Pancreas (tissue), 10 donors: ENCODE measurements around the gene MAG. TPM values are rescaled to one million over a fixed set of nuclear protein-coding genes. Genes with fewer than 3 reads are reported as not detected.

Experiments used
- ATAC-seq, 4 donors: fragments of 200-7000 bp; cut with Tn5 transposase; one replicate each; pipeline versions ENCODE4 v1.8.0 to v1.9.1; 2020; ENCODE audit warnings: mild to moderate bottlenecking in 4 of 4, moderate library complexity in 4 of 4
- DNase-seq, 6 donors: peaks; one replicate each; pipeline ENCODE4 v3.0.0-alpha.2; 2020
- FAIRE-seq: peaks from 2 replicates; lab custom pipeline; 2012; peaks lifted over from hg19 to GRCh38; lab: Jason Lieb, UNC
- H3K27ac ChIP-seq, 4 donors: fragments of 200-600 bp; sonication (generic); 1 replicate in 3 of 4; 2 replicates in 1 of 4; pipeline versions ENCODE4 v1.5.0 to v1.8.0; 2020
- H3K27me3 ChIP-seq, 4 donors: fragments of 200-600 bp; one replicate each; pipeline ENCODE4 v1.8.0; 2021
- H3K36me3 ChIP-seq, 3 donors: fragments of 200-600 bp; sonication (generic) in 1 of 3; one replicate each; pipeline versions ENCODE4 v1.5.0 to v1.8.0; 2020 to 2021
- H3K4me1 ChIP-seq, 3 donors: fragments of 200-600 bp; one replicate each; pipeline ENCODE4 v1.8.0; 2021
- H3K4me3 ChIP-seq, 4 donors: fragments of 200-600 bp; sonication (generic) in 2 of 4; one replicate each; pipeline versions ENCODE4 v1.5.0 to v1.8.0; 2020 to 2021
- H3K9me3 ChIP-seq, 4 donors: fragments of 200-600 bp; one replicate each; pipeline ENCODE4 v1.8.0; 2021
- WGBS, 2 donors: extraction: QIAGEN DNeasy Blood & Tissue Kit; methylation state at CpG; one replicate each; pipeline ENCODE4 v1.1.7; 2013; 5-methylcytosine and 5-hydroxymethylcytosine counted together
- intact Hi-C, 3 donors: fragments of 100-400 bp; cut with DNase I; formaldehyde crosslinking; loops; one replicate each; pipeline versions ENCODE4 v1.11.1 to v1.14.2; 2022
- polyA plus RNA-seq, 2 donors: library from polyadenylated mRNA; stranded (reverse); fragments of 200-250 nt; gene quantifications; one replicate each; pipeline ENCODE4 v1.2.3, GENCODE V29; 2013
- total RNA-seq, 6 donors: library from RNA; stranded (reverse); fragmentation: NEBNext Ultra II Directional in 4 of 6; extraction: Animal tissue kit (Norgen Biotek cat#: 25700) in 4 of 6; gene quantifications; one replicate each; pipeline versions ENCODE4 v1.2.1 to v1.2.4, GENCODE V29; 2021 to 2023
- TF ChIP-seq, protein P1 (sequence below), 4 donors: fragments of 200-600 bp; sonication (generic) in 3 of 4; IDR thresholded peaks; one replicate each; pipeline versions ENCODE4 v1.5.0 to v1.8.0; 2021; ENCODE audit warnings: antibody characterized with exemption in 4 of 4
- donor health status: healthy with polysubstance abuse.
- donor health status: DM: no; HTN: no; CAD: no; lungs with moderate emphysema.
- donor health status: DM: no; HTN: no; CAD: no.
- donor health status: control.
- donor health status: control.
- donor health status: Bipolar disorder and iron deficiency.
- donor health status: DM: yes; HTN: yes; CAD: no.
- donor health status: DM: no; HTN: no; CAD: no.
- donor health status: DM: no; HTN: no; CAD: no.
- donor health status: DM: yes; HTN: yes; CAD: no.

MAG gene
- total and polyA plus RNA-seq, 8 donors = 0.17 to 0.47 TPM; not detected in 6

DNA sequence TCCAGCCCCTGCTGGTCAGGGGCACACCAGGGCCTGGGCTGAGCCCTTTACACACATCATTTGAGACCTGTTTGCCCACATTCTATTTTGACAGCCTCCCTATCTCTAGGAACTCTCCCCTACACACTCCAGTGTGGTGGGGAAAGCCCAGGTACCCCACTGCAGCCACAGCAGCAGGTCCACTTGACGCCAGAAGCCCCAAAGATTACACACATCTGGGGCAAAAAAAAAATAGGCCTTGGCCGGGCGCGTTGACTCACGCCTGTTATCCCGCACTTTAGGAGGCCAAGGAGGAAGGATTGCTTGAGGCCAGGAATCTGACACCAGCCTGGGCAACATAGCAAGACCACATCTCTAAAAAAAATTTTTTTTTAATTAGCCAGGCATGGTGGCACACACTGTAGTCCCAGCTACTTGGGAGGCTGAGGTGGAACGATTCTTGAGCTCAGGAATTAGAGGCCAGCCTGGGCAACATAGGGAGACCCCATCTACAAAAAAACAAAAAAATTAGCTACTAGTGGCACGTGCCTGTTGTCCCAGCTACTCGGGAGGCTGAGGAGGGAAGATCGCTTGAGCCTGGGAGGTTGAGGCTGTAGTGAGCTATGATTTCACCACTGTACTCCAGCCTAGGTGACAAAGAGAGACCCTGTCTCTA lies 19.0 kb downstream of the MAG start:
- Histone ChIP-seq H3K9me3 (no peaks in the 10 kb centered on the region), H3K4me1 (peaks cover 0 to 8% (median 5%) of the 10 kb centered on the region in 3 donors), H3K27me3 (no peaks in the 10 kb centered on the region), H3K27ac (no peak overlapping the region), H3K4me3 (no peak overlapping the region), H3K36me3 (no peaks in the 10 kb centered on the region)
- DNase-seq = no peak
- TF ChIP-seq, protein P1, sequence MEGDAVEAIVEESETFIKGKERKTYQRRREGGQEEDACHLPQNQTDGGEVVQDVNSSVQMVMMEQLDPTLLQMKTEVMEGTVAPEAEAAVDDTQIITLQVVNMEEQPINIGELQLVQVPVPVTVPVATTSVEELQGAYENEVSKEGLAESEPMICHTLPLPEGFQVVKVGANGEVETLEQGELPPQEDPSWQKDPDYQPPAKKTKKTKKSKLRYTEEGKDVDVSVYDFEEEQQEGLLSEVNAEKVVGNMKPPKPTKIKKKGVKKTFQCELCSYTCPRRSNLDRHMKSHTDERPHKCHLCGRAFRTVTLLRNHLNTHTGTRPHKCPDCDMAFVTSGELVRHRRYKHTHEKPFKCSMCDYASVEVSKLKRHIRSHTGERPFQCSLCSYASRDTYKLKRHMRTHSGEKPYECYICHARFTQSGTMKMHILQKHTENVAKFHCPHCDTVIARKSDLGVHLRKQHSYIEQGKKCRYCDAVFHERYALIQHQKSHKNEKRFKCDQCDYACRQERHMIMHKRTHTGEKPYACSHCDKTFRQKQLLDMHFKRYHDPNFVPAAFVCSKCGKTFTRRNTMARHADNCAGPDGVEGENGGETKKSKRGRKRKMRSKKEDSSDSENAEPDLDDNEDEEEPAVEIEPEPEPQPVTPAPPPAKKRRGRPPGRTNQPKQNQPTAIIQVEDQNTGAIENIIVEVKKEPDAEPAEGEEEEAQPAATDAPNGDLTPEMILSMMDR (IDR thresholded peaks at IDR 0.05) = no peak
- intact Hi-C loops = no loop called here
- ATAC-seq = no peak
- 94% methylated on average over 10 of the region's 10 CpGs for WGBS, 2 donors
- FAIRE-seq = no peak

DNA sequence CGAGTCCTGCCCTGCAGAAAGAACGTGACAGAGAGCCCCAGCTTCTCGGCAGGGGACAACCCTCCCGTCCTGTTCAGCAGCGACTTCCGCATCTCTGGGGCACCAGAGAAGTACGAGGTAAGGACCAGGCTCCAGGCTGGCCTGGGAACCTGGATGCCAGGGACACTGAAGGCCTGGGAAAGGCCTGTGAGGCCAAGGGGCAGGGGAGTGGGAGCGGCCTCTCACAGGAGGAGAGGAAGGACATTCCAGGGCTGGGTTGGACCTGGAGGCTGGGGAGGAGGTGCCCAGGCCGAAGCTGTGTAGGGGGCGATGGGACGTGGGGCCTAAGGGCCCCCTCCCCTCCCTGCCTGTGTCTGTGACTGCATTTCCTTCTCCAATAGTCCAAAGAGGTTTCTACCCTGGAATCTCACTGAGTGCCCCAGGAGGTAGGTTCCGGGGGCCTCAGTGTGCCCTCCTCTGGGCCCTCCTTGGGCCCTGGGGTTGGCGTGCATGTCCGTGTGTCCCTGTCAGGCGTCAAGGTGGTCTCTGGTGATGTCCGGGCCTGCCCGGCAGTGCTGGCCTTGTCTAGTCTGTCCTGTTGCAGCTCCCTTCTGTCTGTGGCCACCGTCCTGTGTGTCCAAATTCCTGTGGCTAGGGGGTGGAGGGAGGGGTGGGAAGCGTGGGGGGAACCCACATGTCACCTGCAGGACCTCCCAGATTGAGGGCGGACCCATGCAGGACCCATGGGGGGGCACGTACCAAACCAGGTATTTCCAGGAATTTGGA lies 20.1 kb downstream of the MAG start:
- FAIRE-seq (no peak), ATAC-seq (no peak), DNase-seq (no peak)
- Histone ChIP-seq H3K27ac (no peak overlapping the region), H3K9me3 (no peaks in the 10 kb centered on the region), H3K36me3 (no peaks in the 10 kb centered on the region), H3K4me1 (peaks cover 0 to 8% (median 5%) of the 10 kb centered on the region in 3 donors), H3K27me3 (no peaks in the 10 kb centered on the region), H3K4me3 (no peak overlapping the region)
- intact Hi-C loops = no loop called here
- TF ChIP-seq, protein P1 (IDR thresholded peaks at IDR 0.05) = no peak
- 84 to 90% methylated on average over 21 of the region's 21 CpGs for WGBS, 2 donors

DNA sequence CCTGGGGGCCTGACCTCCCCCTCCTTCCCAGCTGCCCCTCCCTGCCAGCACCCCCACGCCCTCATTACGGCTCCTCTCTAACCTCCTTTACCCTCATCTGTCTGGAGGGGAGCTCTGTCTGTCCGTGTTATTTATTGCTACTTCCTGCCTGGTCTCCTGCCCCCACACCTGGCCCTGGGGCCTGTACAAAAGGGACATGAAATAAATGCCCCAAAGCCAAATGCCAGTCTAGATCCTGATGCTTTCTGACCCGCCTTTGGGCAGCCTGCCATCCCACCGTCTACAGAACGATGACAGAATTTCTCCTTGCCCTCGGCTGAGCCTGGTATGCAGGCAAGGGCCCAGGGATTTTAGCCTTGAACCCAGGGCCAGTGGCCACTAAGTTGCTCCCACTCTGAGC lies 21.6 kb downstream of the MAG start:
- FAIRE-seq = no peak
- Histone ChIP-seq H3K4me1 (peaks cover 0 to 8% (median 5%) of the 10 kb centered on the region in 3 donors), H3K36me3 (no peaks in the 10 kb centered on the region), H3K27ac (no peak overlapping the region), H3K9me3 (no peaks in the 10 kb centered on the region), H3K4me3 (no peak overlapping the region), H3K27me3 (no peaks in the 10 kb centered on the region)
- DNase-seq = peak in 1 of 6 donors; percentile 7
- ATAC-seq = no peak
- 42 to 52% methylated on average over 6 to 7 of the region's 7 CpGs for WGBS, 2 donors
- intact Hi-C loops = no loop called here
- TF ChIP-seq, protein P1 (IDR thresholded peaks at IDR 0.05) = no peak

DNA sequence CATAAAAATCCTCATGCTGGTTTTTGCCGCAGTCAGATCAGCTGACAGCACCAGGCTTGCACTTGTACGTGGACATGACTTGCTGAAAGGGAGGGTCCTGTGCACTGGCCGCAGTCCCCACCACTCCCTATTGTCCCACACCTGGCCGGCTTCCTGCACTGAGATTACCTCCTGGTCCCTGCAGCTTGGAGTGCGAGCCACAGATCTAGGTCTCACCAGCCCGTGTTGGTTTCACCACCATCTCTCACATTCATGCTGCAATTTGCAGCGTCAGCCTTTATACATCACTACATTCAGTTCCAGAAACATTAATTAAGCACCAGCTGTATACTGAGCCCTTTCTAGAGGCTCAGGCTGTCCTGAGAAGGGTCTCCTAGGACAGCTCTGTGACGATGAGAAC lies 22.1 kb downstream of the MAG start:
- peak in 1 of 6 donors; percentile 2 for DNase-seq
- no peak for ATAC-seq
- no peaks in the 10 kb centered on the region for H3K36me3 ChIP-seq
- H3K4me3 ChIP-seq = no peak overlapping the region
- WGBS, 2 donors = 82 to 83% methylated on average over 8 of the region's 8 CpGs
- no peaks in the 10 kb centered on the region for H3K9me3 ChIP-seq
- no peak overlapping the region for H3K27ac ChIP-seq
- peaks cover 0 to 8% (median 5%) of the 10 kb centered on the region in 3 donors for H3K4me1 ChIP-seq
- TF ChIP-seq, protein P1 (IDR thresholded peaks at IDR 0.05) = no peak
- no peaks in the 10 kb centered on the region for H3K27me3 ChIP-seq
- intact Hi-C loops = no loop called here
- FAIRE-seq = no peak
